CD4-positive, alpha-beta T cell treated with Interleukin-17A for 4 hours (primary cell): Measurements from ENCODE around the gene GPALPP1.
"Not testable (repeated sequence)": the region's sequence is repeated elsewhere in the genome, so short reads cannot be mapped to it uniquely, and the experiment has no call there.

ENCODE experiments used
- DNase-seq: peaks from one replicate; pipeline ENCODE4 v3.0.0-alpha.2; 2020; ENCODE audit warnings: mixed read lengths

The GPALPP1 gene

DNA sequence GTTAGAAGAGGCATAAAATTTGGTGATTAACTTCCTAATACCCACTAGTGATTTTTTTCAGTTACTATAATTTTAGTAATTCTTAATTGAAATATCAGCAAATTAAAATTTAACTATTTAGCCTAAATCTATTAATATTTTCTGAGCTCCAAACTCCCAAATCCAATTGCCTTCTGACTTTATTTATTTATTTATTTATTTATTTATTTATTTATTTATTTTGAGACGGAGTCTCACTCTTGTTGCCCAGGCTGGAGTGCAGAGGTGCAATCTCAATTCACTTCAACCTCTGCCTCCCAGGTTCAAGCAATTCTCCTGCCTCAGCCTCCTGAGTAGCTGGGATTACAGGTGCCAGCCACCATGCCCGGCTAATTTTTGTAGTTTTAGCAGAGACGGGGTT lies 74.6 kb downstream of the GPALPP1 start:
- not testable (repeated sequence) for DNase-seq

DNA sequence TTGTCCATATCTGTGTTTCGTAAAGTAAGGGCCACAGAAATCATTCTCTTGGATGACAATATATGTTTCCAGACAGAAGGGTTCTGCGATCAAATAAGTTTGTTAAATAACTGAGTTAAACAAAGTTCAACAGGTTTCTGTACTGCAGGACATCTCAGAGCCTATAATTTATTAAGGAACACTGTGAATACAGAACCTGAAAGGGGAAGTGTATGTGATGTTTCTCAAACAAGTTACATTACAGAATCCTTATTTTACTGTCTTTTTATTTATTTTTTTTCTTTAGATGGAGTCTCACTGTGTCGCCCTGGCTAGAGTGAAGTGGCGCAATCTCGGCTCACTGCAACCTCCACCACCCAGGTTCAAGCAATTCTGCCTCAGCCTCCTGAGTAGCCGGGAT lies 75.6 kb downstream of the GPALPP1 start:
- DNase-seq, result no peak

GRCh38 chr13:45068036-45069001 lies 79.0 kb downstream of the GPALPP1 start:
- DNase-seq, result no peak

DNA sequence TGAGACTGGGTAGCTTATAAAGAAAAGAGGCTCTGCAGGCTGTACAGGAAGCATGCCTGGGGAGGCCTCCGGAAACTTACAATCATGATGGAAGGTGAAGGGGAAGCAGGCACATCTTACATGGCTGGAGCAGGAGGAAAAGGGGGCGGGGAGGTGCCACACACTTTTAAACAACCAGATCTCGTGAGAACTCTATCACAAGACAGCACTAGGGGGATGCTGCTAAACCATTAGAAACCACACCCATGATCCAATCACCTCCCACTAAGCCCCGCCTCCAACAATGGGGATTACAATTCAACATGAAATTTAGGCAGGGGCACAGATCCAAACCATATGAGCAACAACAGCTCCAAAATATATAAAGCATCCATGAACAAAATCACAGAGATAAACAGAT lies 84.5 kb downstream of the GPALPP1 start:
- no peak for DNase-seq

GRCh38 chr13:45074721-45075120 lies 85.4 kb downstream of the GPALPP1 start:
- DNase-seq, result no peak

GRCh38 chr13:45078003-45078402 lies 88.7 kb downstream of the GPALPP1 start:
- DNase-seq, result no peak
